GM21526 (cell line): ENCODE results near the gene CDH3.

Source experiments
- ATAC-seq: cut with Tn5 transposase; IDR thresholded peaks from one replicate; pipeline ENCODE4 v1.9.1; 2021; ENCODE audit warnings: moderate library complexity; ENCODE audit not compliant: unreplicated experiment, low FRiP score

The CDH3 gene

GRCh38 chr16:68733570-68733969 is 88.5 kb downstream of the CDH3 start:
- no peak for ATAC-seq

DNA sequence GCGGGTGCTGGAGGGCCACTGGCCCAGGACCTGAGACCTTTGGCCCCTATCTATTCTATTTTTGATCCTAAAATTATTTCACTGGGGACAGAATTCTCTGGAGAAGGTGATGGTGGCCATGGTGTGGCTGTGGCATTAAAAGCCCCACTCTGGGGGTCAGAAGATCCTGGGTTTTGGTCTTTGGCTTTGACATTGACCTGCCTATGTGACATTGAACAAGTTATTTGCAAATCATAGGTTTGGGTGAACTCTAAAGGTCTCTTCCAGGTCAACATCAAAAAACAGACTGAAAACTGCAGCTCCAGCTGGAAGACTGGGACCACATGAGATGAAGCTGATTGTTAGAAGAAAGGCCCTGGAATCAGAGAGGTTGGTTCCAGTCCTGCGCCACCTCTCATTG is 89.7 kb downstream of the CDH3 start:
- no peak for ATAC-seq

GRCh38 chr16:68736561-68736960 is 91.5 kb downstream of the CDH3 start:
- no peak for ATAC-seq

- no peak for ATAC-seq
Measured at GRCh38 chr16:68737046-68737729, 92.1 kb downstream of the CDH3 start, which contains the start of gene CDH1. CDH1 (plus strand) TSS chr16:68737292; CDS start chr16:68737416, 124 bp downstream.

GRCh38 chr16:68737730-68738629 is 92.9 kb downstream of the CDH3 start:
- no peak for ATAC-seq

- no peak for ATAC-seq
Measured at GRCh38 chr16:68739964-68740627, 95.0 kb downstream of the CDH3 start.

- ATAC-seq, result no peak
Measured at GRCh38 chr16:68740628-68741346, 95.7 kb downstream of the CDH3 start.

DNA sequence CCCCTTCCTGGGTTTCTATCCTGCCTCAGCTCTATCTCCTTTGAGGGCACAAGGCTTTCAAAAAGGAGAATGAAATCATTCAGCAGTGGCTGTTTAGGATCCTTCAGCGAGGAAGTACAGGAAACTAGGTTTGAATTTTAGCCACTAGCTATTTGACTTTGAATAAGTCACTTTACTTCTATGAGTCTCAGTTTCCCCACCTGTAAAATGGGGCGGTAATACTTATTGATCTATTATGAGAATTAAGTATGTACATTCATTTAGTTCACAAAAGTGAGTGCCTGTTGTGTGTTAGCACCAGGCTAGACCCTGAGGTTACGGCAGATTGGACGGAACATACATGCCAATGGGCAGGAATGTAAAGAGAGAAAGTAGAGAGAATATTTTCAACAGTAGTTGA is 98.6 kb downstream of the CDH3 start:
- no peak for ATAC-seq

- ATAC-seq, result no peak
Measured at GRCh38 chr16:68744744-68745280, 99.7 kb downstream of the CDH3 start.

DNA sequence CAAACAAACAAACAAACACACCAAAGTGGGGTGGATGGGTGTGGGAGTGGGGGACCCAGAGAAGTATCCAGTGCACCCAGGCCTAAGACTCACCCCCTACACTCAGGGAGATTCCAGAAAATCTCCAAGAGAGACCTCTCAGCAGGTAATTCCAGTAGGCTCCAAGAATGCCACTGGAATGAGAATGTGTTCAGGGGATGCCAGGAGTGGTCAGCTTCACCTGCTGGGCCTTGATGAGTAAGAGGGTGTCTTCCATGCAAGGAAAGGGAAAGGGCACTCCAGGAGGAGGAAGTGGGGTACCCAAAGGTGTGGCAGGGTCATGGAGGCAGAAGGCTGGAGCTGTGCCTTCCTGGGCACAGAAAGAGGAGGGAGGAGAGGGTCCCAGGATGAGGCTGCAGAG is 101.8 kb downstream of the CDH3 start:
- no peak for ATAC-seq

DNA sequence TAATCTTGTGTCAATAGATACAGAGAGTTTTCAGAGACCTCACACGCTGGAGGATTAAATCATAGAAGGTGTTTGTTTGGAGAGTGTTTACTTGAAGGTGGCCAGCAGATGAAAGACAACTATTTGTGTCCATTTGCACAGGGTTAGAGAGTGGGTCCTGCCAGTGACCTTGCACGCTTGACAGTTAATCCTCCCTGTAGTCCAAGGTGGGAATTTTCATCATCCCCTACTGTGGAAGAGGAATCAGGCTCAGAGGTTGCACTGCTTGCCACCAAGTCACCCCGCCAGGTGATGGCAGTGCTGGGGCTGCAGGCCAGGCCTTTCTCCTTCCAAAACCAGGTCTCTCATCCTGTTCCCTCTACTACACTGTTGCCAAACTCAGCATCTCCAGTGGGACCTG is 104.3 kb downstream of the CDH3 start:
- ATAC-seq, result no peak
